HepG2 (cell line): ENCODE results near the gene GFRA1. TPM values are rescaled to one million over a fixed set of nuclear protein-coding genes. Genes with fewer than 3 reads are reported as not detected.

ENCODE experiments used
- ATAC-seq: fragments of 200-7000 bp; cut with Tn5 transposase; 3 replicates; pipeline ENCODE4 v1.9.1; 2020; ENCODE audit warnings: mild to moderate bottlenecking, moderate library complexity
- BruUV-seq: library from RNA; stranded (reverse); fragments of 400-500 nt; replicated peaks from 2 replicates; lab custom pipeline; 2021; lab: Mats Ljungman, UMichigan
- CTCF ChIA-PET: fragments of 300-600 bp; formaldehyde crosslinking; extraction: SDS; loops from one replicate; lab custom pipeline; 2021; ENCODE audit warnings: low total read pairs, inconsistent platforms, low intra/inter-chr PET ratio; lab: Yijun Ruan, JAX
- POLR2A ChIA-PET: fragments of 350-600 bp; sonication (Branson Sonifier 250); formaldehyde crosslinking; loops from one replicate; lab custom pipeline; 2020; ENCODE audit warnings: antibody characterized with exemption, inconsistent platforms; lab: Yijun Ruan, JAX
- DNase-seq: peaks from one replicate; pipeline ENCODE4 v3.0.0-alpha.2; 2015; ENCODE audit warnings: low spot score
- FAIRE-seq: peaks from 3 replicates; lab custom pipeline; 2011; peaks lifted over from hg19 to GRCh38; lab: Jason Lieb, UNC
- H2AFZ ChIP-seq: one replicate; pipeline ENCODE4 v1.6.1; 2011; ENCODE audit warnings: low read length, inconsistent platforms
- H3K27ac ChIP-seq: fragments of 300-600 bp; 3 replicates; pipeline ENCODE4 v1.8.0; 2011; ENCODE audit warnings: mixed run types, mild to moderate bottlenecking, mixed read lengths, low read length, inconsistent platforms; ENCODE audit not compliant: insufficient read depth; ENCODE audit errors: extremely low read length
- H3K27me3 ChIP-seq, 2 experiments: fragments of 200-600 bp in 1 of 2; 2 replicates in 1 of 2; 3 replicates in 1 of 2; pipeline versions ENCODE4 v1.6.0 to v1.8.0; 2011; ENCODE audit warnings: low read length in 2 of 2, mild to moderate bottlenecking in 2 of 2, moderate library complexity in 2 of 2, inconsistent platforms in 1 of 2; ENCODE audit not compliant: insufficient read depth in 2 of 2, control insufficient read depth in 1 of 2
- H3K36me3 ChIP-seq, 2 experiments: fragments of 200-600 bp in 1 of 2; replicated peaks in 1 of 2; 2 replicates in 1 of 2; 3 replicates in 1 of 2; pipeline versions ENCODE4 v1.5.1 to v1.8.0; 2011; ENCODE audit warnings: low read length in 2 of 2, inconsistent platforms in 1 of 2; ENCODE audit not compliant: insufficient read depth in 2 of 2, control insufficient read depth in 1 of 2
- H3K4me1 ChIP-seq: 2 replicates; pipeline ENCODE4 v1.5.1; 2012; ENCODE audit warnings: low read length, inconsistent platforms; ENCODE audit not compliant: insufficient read depth
- H3K4me2 ChIP-seq: 2 replicates; pipeline ENCODE4 v1.6.0; 2011; ENCODE audit warnings: low read depth, low read length, inconsistent platforms
- H3K4me3 ChIP-seq, 3 experiments: fragments of 200-600 bp in 1 of 3; sonication (generic), shearing (Covaris generic) in 1 of 3; replicated peaks in 1 of 3; 2 replicates each; pipeline ENCODE4 v1.5.1; 2011 to 2016; ENCODE audit warnings: low read length in 3 of 3, inconsistent platforms in 2 of 3, low read depth in 2 of 3, mild to moderate bottlenecking in 2 of 3, control low read depth in 1 of 3, mixed read lengths in 1 of 3; ENCODE audit not compliant: insufficient read depth in 1 of 3
- H3K79me2 ChIP-seq: one replicate; pipeline ENCODE4 v1.6.1; 2011; ENCODE audit warnings: low read length, inconsistent platforms; ENCODE audit not compliant: insufficient read depth
- H3K9ac ChIP-seq: 2 replicates; pipeline ENCODE4 v1.6.0; 2011; ENCODE audit warnings: mild to moderate bottlenecking, low read depth, low read length, inconsistent platforms; ENCODE audit not compliant: insufficient read depth
- H3K9me3 ChIP-seq: 2 replicates; pipeline ENCODE4 v1.5.1; 2012; ENCODE audit warnings: mild to moderate bottlenecking, low read length
- H4K20me1 ChIP-seq: 2 replicates; pipeline ENCODE4 v1.6.0; 2011; ENCODE audit warnings: inconsistent platforms, mild to moderate bottlenecking, low read length, moderate library complexity; ENCODE audit not compliant: insufficient read depth
- EED ChIP-seq: sonication (generic); formaldehyde crosslinking; IDR thresholded peaks from 2 replicates; pipeline ENCODE4 v1.5.0; 2020; ENCODE audit warnings: mild to moderate bottlenecking, missing genetic modification reagents
- IKZF1 ChIP-seq: fragments of 450-650 bp; IDR thresholded peaks from 2 replicates; pipeline ENCODE4 v1.7.1; 2016
- MTA1 ChIP-seq: sonication (generic); formaldehyde crosslinking; IDR thresholded peaks from 2 replicates; pipeline ENCODE4 v1.4.0; 2020; ENCODE audit warnings: missing genetic modification reagents, mild to moderate bottlenecking, borderline replicate concordance
- ZNF749 ChIP-seq: sonication (generic); formaldehyde crosslinking; IDR thresholded peaks from 2 replicates; pipeline ENCODE4 v1.8.0; 2022; ENCODE audit warnings: mild to moderate bottlenecking, missing genetic modification reagents, moderate library complexity, borderline replicate concordance
- ZNF761 ChIP-seq: sonication (generic); formaldehyde crosslinking; conservative IDR thresholded peaks from 2 replicates; pipeline ENCODE4 v1.4.0; 2020; ENCODE audit warnings: mild to moderate bottlenecking, missing genetic modification reagents
- WGBS: methylation state at CpG from one replicate; pipeline ENCODE4 v1.1.6; 2017; ENCODE audit warnings: low lambda C conversion rate; 5-methylcytosine and 5-hydroxymethylcytosine counted together
- in situ Hi-C: cut with HindIII; loops from 2 replicates; pipeline ENCODE4 v1.10.0; 2017; ENCODE audit warnings: low pct_unique_long_range_greater_than_20kb; ENCODE audit not compliant: extremely low pct_ligation_motif_present
- intact Hi-C: fragments of 100-400 bp; cut with micrococcal nuclease; formaldehyde crosslinking; loops from one replicate; pipeline ENCODE4 v1.10.0; 2022; ENCODE audit not compliant: unreplicated experiment
- polyA plus RNA-seq, 8 experiments: library from polyadenylated mRNA; depleted of rRNA in 3 of 8; stranded (reverse) in 7 of 8; unstranded in 1 of 8; fragments of >200 nt; fragmentation: Illumina TruSeq in 4 of 8; extraction: Trizol in 4 of 8; gene quantifications; 2 replicates each; pipeline versions ENCODE4 v1.2.1 to v1.2.3, GENCODE V29; 2011 to 2016; ENCODE audit warnings: low read depth in 4 of 8, missing spikeins in 1 of 8, mixed read lengths in 1 of 8; ENCODE audit not compliant: insufficient read depth in 1 of 8
- total RNA-seq, 5 experiments: library from RNA; depleted of rRNA; stranded (reverse); fragments of >200 nt; fragmentation: Illumina TruSeq; extraction: Trizol; gene quantifications; 2 replicates each; pipeline ENCODE4 v1.2.3, GENCODE V29; 2016; ENCODE audit warnings: low read depth in 1 of 5
- TF ChIP-seq, protein P1 (sequence below): sonication (generic); formaldehyde crosslinking; IDR thresholded peaks from 2 replicates; pipeline ENCODE4 v1.4.0; 2020; ENCODE audit warnings: mild to moderate bottlenecking, missing genetic modification reagents
- TF ChIP-seq, protein P2 (sequence below): sonication (generic); formaldehyde crosslinking; IDR thresholded peaks from 2 replicates; pipeline ENCODE4 v1.4.0; 2020; ENCODE audit warnings: missing genetic modification reagents
- TF ChIP-seq, protein P3 (sequence below): sonication (generic); formaldehyde crosslinking; IDR thresholded peaks from 2 replicates; pipeline ENCODE4 v1.8.0; 2022; ENCODE audit warnings: mild to moderate bottlenecking, missing genetic modification reagents, borderline replicate concordance
- TF ChIP-seq, protein P4 (sequence below), 2 experiments: IDR thresholded peaks; 2 replicates each; pipeline ENCODE4 v1.6.1; 2011 to 2012; ENCODE audit warnings: low read length in 2 of 2, borderline replicate concordance in 1 of 2, low read depth in 1 of 2, mild to moderate bottlenecking in 1 of 2, moderate library complexity in 1 of 2

The GFRA1 gene
- total and polyA plus RNA-seq, 2 of the 13 experiments (the other 11 are each of a cell fraction or from before 2014, with no cell fraction given): not detected

DNA sequence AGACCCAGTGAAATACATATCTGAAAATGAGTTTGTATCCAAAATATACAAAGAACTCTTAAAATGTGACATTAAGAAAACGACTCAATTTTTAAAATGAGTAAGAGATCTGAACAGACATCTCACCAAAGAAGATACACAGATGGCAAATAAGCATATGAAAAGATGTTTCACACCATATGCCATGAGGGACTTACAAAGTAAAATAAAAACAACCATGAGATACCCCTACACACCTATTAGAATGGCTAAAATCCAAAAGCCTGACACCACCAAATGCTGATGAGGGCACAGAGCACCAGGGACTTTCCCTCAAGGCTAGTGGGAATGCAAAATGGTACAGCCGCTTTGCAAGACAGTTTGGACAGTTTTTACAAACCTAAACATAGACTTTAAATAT, 27.9 kb downstream of the GFRA1 start:
- Histone ChIP-seq H3K4me3 (no peak overlapping the region), H3K4me2 (no peak overlapping the region), H4K20me1 (no peaks in the 10 kb centered on the region), H3K9me3 (no peaks in the 10 kb centered on the region), H2AFZ (no peak overlapping the region), H3K9ac (no peak overlapping the region), H3K4me1 (no peaks in the 10 kb centered on the region), H3K36me3 (no peaks in the 10 kb centered on the region), H3K27me3 (no peaks in the 10 kb centered on the region), H3K79me2 (no peaks in the 10 kb centered on the region), H3K27ac (no peak overlapping the region)
- DNase-seq (no peak), FAIRE-seq (no peak), ATAC-seq (no peak)
- 32% methylated on average over 2 of the region's 2 CpGs for WGBS
- CTCF ChIA-PET: no interaction called here
- BruUV-seq: no TSS peak
- POLR2A ChIA-PET: no interaction called here
- in situ Hi-C loops: no loop called here
- intact Hi-C loops: no loop called here
- TF ChIP-seq, protein P1, sequence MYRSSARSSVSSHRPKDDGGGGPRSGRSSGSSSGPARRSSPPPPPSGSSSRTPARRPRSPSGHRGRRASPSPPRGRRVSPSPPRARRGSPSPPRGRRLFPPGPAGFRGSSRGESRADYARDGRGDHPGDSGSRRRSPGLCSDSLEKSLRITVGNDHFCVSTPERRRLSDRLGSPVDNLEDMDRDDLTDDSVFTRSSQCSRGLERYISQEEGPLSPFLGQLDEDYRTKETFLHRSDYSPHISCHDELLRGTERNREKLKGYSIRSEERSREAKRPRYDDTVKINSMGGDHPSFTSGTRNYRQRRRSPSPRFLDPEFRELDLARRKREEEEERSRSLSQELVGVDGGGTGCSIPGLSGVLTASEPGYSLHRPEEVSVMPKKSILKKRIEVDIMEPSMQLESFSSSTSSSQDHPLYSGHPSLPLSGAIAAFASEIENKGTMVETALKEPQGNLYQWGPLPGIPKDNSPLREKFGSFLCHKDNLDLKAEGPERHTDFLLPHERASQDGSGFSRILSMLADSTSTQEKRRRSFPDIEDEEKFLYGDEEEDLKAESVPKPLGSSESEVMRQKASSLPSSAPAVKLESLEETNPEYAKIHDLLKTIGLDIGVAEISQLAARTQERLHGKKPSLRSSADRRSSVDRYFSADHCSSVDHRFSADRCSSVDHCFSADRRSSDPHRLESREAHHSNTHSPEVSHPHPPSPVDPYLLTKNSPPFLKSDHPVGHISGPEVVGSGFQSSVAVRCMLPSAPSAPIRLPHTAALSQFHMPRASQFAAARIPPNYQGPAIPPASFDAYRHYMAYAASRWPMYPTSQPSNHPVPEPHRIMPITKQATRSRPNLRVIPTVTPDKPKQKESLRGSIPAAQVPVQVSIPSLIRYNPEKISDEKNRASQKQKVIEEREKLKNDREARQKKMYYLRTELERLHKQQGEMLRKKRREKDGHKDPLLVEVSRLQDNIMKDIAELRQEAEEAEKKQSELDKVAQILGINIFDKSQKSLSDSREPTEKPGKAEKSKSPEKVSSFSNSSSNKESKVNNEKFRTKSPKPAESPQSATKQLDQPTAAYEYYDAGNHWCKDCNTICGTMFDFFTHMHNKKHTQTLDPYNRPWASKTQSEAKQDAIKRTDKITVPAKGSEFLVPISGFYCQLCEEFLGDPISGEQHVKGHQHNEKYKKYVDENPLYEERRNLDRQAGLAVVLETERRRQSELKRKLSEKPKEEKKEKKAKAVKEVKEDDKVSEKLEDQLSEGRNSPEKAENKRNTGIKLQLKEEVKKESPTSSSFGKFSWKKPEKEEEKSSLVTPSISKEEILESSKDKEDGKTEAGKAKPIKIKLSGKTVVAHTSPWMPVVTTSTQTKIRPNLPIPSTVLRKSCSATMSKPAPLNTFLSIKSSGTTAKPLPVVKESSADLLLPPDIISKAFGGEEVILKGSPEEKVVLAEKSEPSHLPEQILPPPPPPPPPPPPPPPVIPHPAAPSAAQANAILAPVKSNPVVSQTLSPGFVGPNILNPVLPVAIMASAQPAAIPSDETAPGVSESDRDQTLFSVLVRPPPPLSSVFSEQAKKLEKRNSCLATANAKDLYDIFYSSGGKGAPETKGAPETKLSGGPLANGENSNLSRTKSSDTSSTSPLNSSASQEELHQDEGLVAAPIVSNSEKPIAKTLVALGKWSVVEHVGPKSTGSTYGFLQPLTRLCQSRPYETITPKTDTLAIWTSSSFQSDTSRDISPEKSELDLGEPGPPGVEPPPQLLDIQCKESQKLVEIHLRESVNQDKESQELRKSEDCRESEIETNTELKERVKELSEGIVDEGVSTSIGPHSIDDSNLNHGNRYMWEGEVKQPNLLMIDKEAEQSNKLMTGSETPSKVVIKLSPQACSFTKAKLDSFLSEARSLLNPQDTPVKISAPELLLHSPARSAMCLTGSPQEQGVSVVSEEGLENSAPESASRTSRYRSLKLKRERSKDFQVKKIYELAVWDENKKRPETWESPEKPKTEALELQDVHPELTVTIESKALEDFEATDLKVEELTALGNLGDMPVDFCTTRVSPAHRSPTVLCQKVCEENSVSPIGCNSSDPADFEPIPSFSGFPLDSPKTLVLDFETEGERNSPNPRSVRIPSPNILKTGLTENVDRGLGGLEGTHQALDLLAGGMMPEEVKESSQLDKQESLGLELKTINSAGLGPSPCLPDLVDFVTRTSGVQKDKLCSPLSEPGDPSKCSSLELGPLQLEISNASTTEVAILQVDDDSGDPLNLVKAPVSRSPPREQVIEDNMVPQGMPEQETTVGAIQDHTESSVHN (CRISPR knock-in tag): no peak
- TF ChIP-seq EED (CRISPR knock-in tag) (no peak), ZNF749 (CRISPR knock-in tag) (no peak), IKZF1 (no peak), MTA1 (CRISPR knock-in tag) (no peak), ZNF761 (CRISPR knock-in tag) (no peak)
- TF ChIP-seq, protein P2, sequence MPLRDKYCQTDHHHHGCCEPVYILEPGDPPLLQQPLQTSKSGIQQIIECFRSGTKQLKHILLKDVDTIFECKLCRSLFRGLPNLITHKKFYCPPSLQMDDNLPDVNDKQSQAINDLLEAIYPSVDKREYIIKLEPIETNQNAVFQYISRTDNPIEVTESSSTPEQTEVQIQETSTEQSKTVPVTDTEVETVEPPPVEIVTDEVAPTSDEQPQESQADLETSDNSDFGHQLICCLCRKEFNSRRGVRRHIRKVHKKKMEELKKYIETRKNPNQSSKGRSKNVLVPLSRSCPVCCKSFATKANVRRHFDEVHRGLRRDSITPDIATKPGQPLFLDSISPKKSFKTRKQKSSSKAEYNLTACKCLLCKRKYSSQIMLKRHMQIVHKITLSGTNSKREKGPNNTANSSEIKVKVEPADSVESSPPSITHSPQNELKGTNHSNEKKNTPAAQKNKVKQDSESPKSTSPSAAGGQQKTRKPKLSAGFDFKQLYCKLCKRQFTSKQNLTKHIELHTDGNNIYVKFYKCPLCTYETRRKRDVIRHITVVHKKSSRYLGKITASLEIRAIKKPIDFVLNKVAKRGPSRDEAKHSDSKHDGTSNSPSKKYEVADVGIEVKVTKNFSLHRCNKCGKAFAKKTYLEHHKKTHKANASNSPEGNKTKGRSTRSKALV (CRISPR knock-in tag): no peak
- TF ChIP-seq, protein P3, sequence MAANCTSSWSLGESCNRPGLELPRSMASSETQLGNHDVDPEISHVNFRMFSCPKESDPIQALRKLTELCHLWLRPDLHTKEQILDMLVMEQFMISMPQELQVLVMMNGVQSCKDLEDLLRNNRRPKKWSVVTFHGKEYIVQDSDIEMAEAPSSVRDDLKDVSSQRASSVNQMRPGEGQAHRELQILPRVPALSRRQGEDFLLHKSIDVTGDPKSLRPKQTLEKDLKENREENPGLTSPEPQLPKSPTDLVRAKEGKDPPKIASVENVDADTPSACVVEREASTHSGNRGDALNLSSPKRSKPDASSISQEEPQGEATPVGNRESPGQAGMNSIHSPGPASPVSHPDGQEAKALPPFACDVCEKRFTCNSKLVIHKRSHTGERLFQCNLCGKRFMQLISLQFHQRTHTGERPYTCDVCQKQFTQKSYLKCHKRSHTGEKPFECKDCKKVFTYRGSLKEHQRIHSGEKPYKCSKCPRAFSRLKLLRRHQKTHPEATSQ (CRISPR knock-in tag): no peak
- TF ChIP-seq, protein P4, sequence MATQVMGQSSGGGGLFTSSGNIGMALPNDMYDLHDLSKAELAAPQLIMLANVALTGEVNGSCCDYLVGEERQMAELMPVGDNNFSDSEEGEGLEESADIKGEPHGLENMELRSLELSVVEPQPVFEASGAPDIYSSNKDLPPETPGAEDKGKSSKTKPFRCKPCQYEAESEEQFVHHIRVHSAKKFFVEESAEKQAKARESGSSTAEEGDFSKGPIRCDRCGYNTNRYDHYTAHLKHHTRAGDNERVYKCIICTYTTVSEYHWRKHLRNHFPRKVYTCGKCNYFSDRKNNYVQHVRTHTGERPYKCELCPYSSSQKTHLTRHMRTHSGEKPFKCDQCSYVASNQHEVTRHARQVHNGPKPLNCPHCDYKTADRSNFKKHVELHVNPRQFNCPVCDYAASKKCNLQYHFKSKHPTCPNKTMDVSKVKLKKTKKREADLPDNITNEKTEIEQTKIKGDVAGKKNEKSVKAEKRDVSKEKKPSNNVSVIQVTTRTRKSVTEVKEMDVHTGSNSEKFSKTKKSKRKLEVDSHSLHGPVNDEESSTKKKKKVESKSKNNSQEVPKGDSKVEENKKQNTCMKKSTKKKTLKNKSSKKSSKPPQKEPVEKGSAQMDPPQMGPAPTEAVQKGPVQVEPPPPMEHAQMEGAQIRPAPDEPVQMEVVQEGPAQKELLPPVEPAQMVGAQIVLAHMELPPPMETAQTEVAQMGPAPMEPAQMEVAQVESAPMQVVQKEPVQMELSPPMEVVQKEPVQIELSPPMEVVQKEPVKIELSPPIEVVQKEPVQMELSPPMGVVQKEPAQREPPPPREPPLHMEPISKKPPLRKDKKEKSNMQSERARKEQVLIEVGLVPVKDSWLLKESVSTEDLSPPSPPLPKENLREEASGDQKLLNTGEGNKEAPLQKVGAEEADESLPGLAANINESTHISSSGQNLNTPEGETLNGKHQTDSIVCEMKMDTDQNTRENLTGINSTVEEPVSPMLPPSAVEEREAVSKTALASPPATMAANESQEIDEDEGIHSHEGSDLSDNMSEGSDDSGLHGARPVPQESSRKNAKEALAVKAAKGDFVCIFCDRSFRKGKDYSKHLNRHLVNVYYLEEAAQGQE (IDR thresholded peaks at IDR 0.05; ENCODE audit: borderline replicate concordance in 1 of 2, low read depth in 1 of 2, low read length in 2 of 2): no peak
